CD4-positive, alpha-beta T cell (primary cell): Measurements from ENCODE around the gene ZBTB39. TPM values are rescaled to one million over a fixed set of nuclear protein-coding genes. Genes with fewer than 3 reads are reported as not detected.
"Not testable (repeated sequence)": the region's sequence is repeated elsewhere in the genome, so short reads cannot be mapped to it uniquely, and the experiment has no call there.

Experiments used
- ATAC-seq: fragments of 200-7000 bp; cut with Tn5 transposase; one replicate; pipeline ENCODE4 v1.10.0; 2022; ENCODE audit warnings: mild to moderate bottlenecking; ENCODE audit not compliant: poor library complexity
- CTCF ChIA-PET: fragments of 350-600 bp; sonication (Branson Sonifier 250); formaldehyde crosslinking; loops from one replicate; lab custom pipeline; 2021; ENCODE audit warnings: antibody characterized with exemption, inconsistent platforms; lab: Charles Lee
- POLR2A ChIA-PET: fragments of 350-600 bp; sonication (Branson Sonifier 250); formaldehyde crosslinking; loops from one replicate; lab custom pipeline; 2021; ENCODE audit warnings: antibody characterized with exemption, inconsistent platforms; lab: Charles Lee
- DNase-seq, 14 experiments: peaks; one replicate each; pipeline ENCODE4 v3.0.0-alpha.2; 2013 to 2020; ENCODE audit warnings: mixed read lengths in 2 of 14
- H3K27ac ChIP-seq, 2 donors: one replicate each; pipeline versions ENCODE4 v1.5.1 to v1.7.0; 2013; ENCODE audit warnings: low read length in 2 of 2, low read depth in 1 of 2, mild to moderate bottlenecking in 1 of 2
- H3K27me3 ChIP-seq, 2 experiments: 1 replicate in 1 of 2; 2 replicates in 1 of 2; pipeline versions ENCODE4 v1.6.1 to v1.7.0; 2013; ENCODE audit warnings: low read length in 2 of 2, control low read depth in 1 of 2, mild to moderate bottlenecking in 1 of 2, moderate library complexity in 1 of 2; ENCODE audit not compliant: insufficient read depth in 2 of 2, control insufficient read depth in 1 of 2
- H3K36me3 ChIP-seq: one replicate; pipeline ENCODE4 v1.6.1; 2013; ENCODE audit warnings: low read length, control low read depth; ENCODE audit not compliant: insufficient read depth
- H3K4me1 ChIP-seq: one replicate; pipeline ENCODE4 v1.6.1; 2013; ENCODE audit warnings: low read length, control low read depth; ENCODE audit not compliant: insufficient read depth
- H3K4me3 ChIP-seq: one replicate; pipeline ENCODE4 v1.5.1; 2013; ENCODE audit warnings: mild to moderate bottlenecking, low read length, moderate library complexity
- H3K9me3 ChIP-seq, 2 experiments: 1 replicate in 1 of 2; 2 replicates in 1 of 2; pipeline versions ENCODE4 v1.6.1 to v1.7.0; 2013; ENCODE audit warnings: low read length in 2 of 2, mild to moderate bottlenecking in 2 of 2, control low read depth in 1 of 2, moderate library complexity in 1 of 2; ENCODE audit not compliant: control insufficient read depth in 1 of 2, insufficient read depth in 1 of 2
- H3K27ac Mint-ChIP-seq: one replicate; pipeline ENCODE4 v1.8.0; 2020; ENCODE audit warnings: mixed read lengths
- H3K27me3 Mint-ChIP-seq: one replicate; pipeline ENCODE4 v1.8.0; 2021; ENCODE audit warnings: mixed read lengths
- H3K36me3 Mint-ChIP-seq: one replicate; pipeline ENCODE4 v1.8.0; 2021; ENCODE audit warnings: low read depth, mixed read lengths
- H3K4me1 Mint-ChIP-seq: one replicate; pipeline ENCODE4 v1.8.0; 2021; ENCODE audit warnings: low read depth, mixed read lengths
- H3K4me3 Mint-ChIP-seq: one replicate; pipeline ENCODE4 v1.8.0; 2020; ENCODE audit warnings: mild to moderate bottlenecking, mixed read lengths
- H3K9me3 Mint-ChIP-seq: one replicate; pipeline ENCODE4 v1.8.0; 2020; ENCODE audit warnings: mixed read lengths
- CTCF ChIP-seq: fragments of 200-600 bp; IDR thresholded peaks from one replicate; pipeline ENCODE4 v1.8.0; 2022; ENCODE audit warnings: antibody characterized with exemption, mild to moderate bottlenecking
- intact Hi-C, 2 experiments: fragments of 100-400 bp; cut with DNase I in 1 of 2; cut with micrococcal nuclease in 1 of 2; formaldehyde crosslinking; loops; one replicate each; pipeline versions ENCODE4 v1.15.1 to v1.9.0; 2023 to 2025; cut with DNase I, micrococcal nuclease
- total RNA-seq, 174 experiments: library from RNA in 2 of 174; stranded (reverse) in 2 of 174; gene quantifications; one replicate each; pipeline ENCODE4 v1.2.3 and lab custom pipeline; 2021 to 2026

Gene ZBTB39
- total RNA-seq, 2 experiments from 2014 or later, result 6.9 to 8.0 TPM

DNA sequence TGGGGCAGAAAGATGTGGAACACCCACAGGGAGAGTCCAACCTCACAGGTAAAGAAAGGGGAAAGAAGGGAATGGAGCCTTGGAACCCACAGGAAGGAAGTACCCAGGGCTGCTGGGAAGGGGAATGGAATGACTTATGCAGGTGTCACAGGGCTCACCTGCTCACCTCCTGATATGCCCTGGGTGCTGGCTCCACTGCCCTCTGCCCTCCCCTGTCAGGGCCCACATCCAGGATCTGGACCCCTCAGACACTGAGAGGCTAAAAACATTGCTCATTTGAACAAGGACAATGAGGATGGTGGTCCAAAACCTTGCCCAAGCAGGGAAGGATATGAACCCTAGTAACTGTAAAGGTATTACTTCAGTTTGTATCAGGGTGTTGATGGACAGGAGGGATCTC is 19.3 kb downstream of the ZBTB39 start:
- no peak overlapping the region for H3K4me3 ChIP-seq
- no peak overlapping the region for H3K27ac Mint-ChIP-seq
- H3K36me3 ChIP-seq, result no peaks in the 10 kb centered on the region
- H3K4me3 Mint-ChIP-seq, result no peak overlapping the region
- no peak overlapping the region for H3K27ac ChIP-seq
- TF ChIP-seq CTCF, result no peak
- ChIA-PET POLR2A (no interaction called here), CTCF (interaction anchor here (0.9 to 2.6 kb wide), 3 partner anchors 14 to 229 kb away, joined by 3 to 7 read pairs (median 3); no protein-coding TSS in a partner anchor)
- ATAC-seq (no peak), DNase-seq (no peak)
- no peaks in the 10 kb centered on the region for H3K9me3 Mint-ChIP-seq
- no peaks in the 10 kb centered on the region for H3K27me3 Mint-ChIP-seq
- no peaks in the 10 kb centered on the region for H3K36me3 Mint-ChIP-seq
- intact Hi-C loops, result loop anchor here (1.0 to 5.0 kb wide), 4 partner anchors 150 to 475 kb away; no protein-coding TSS in a partner anchor
- H3K4me1 ChIP-seq, result peaks cover 18% of the 10 kb centered on the region
- H3K4me1 Mint-ChIP-seq, result peaks cover 14% of the 10 kb centered on the region
- no peaks in the 10 kb centered on the region for H3K9me3 ChIP-seq
- H3K27me3 ChIP-seq, result no peaks in the 10 kb centered on the region

DNA sequence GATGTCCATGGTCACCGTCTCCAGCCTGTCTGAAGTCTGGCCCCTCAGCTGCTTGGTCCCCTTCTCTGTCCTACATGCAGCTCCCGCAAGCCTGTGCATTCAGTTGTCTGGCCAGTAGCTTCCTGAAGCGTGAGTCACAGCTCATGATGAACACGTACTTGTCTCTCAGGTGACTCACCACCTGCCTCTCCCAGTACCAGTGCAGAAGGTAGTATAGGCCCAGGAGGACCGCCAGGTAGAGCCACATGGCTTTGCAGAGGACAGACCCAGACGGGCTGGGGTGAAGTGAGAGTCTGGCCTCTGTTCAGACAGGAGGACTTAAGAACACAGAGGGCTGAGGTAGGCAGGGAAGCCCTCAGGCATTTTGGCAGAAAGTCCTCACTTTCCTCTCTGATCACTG is 20.6 kb downstream of the ZBTB39 start:
- H3K27me3 Mint-ChIP-seq, H3K9me3 ChIP-seq, ATAC-seq, H3K4me1 Mint-ChIP-seq, H3K9me3 Mint-ChIP-seq, H3K4me3 ChIP-seq, H3K27ac Mint-ChIP-seq, H3K4me3 Mint-ChIP-seq, H3K27me3 ChIP-seq, POLR2A ChIA-PET, H3K4me1 ChIP-seq, H3K36me3 ChIP-seq, H3K36me3 Mint-ChIP-seq, H3K27ac ChIP-seq: not testable (repeated sequence)
- intact Hi-C loops, result loop anchor here (2.0 to 5.0 kb wide), 3 partner anchors 148 to 473 kb away; no protein-coding TSS in a partner anchor
- peak in 1 of 14 experiments; percentile 23 for DNase-seq
- CTCF ChIA-PET, result interaction anchor here (0.5 to 2.6 kb wide), 3 partner anchors 16 to 228 kb away, joined by 3 to 7 read pairs (median 5); no protein-coding TSS in a partner anchor

GRCh38 chr12:56983386-56983785 is 23.0 kb downstream of the ZBTB39 start:
- DNase-seq (no peak), ATAC-seq (no peak)
- Histone ChIP-seq H3K9me3 (no peaks in the 10 kb centered on the region), H3K27me3 (no peaks in the 10 kb centered on the region), H3K36me3 (no peaks in the 10 kb centered on the region), H3K27ac (no peak overlapping the region), H3K4me1 (peaks cover 7% of the 10 kb centered on the region), H3K4me3 (no peak overlapping the region)
- POLR2A ChIA-PET, result no interaction called here
- intact Hi-C loops, result no loop called here
- no peaks in the 10 kb centered on the region for H3K9me3 Mint-ChIP-seq
- peaks cover 7% of the 10 kb centered on the region for H3K4me1 Mint-ChIP-seq
- CTCF ChIA-PET, result no interaction called here
- H3K27me3 Mint-ChIP-seq, result no peaks in the 10 kb centered on the region
- no peak overlapping the region for H3K4me3 Mint-ChIP-seq
- no peak overlapping the region for H3K27ac Mint-ChIP-seq
- TF ChIP-seq CTCF, result no peak
- no peaks in the 10 kb centered on the region for H3K36me3 Mint-ChIP-seq

- DNase-seq, H3K4me3 ChIP-seq, intact Hi-C loops, ATAC-seq, H3K4me3 Mint-ChIP-seq, H3K27ac ChIP-seq, H3K4me1 ChIP-seq, CTCF ChIA-PET, H3K36me3 Mint-ChIP-seq, H3K36me3 ChIP-seq, H3K9me3 ChIP-seq, H3K9me3 Mint-ChIP-seq, H3K27me3 ChIP-seq, POLR2A ChIA-PET, H3K27me3 Mint-ChIP-seq, H3K27ac Mint-ChIP-seq, H3K4me1 Mint-ChIP-seq: not testable (repeated sequence)
Measured at GRCh38 chr12:56982578-56983236, 23.6 kb downstream of the ZBTB39 start.
